HG02943 (cell line): ENCODE data around the gene ITGA4.
A peak's percentile ranks its signal among the peaks of the same experiment; 100 is the strongest.

Experiments used
- ATAC-seq: cut with Tn5 transposase; IDR thresholded peaks from one replicate; pipeline ENCODE4 v1.9.1; 2021; ENCODE audit warnings: mild to moderate bottlenecking, low read depth, moderate library complexity; ENCODE audit not compliant: unreplicated experiment

The ITGA4 gene

DNA sequence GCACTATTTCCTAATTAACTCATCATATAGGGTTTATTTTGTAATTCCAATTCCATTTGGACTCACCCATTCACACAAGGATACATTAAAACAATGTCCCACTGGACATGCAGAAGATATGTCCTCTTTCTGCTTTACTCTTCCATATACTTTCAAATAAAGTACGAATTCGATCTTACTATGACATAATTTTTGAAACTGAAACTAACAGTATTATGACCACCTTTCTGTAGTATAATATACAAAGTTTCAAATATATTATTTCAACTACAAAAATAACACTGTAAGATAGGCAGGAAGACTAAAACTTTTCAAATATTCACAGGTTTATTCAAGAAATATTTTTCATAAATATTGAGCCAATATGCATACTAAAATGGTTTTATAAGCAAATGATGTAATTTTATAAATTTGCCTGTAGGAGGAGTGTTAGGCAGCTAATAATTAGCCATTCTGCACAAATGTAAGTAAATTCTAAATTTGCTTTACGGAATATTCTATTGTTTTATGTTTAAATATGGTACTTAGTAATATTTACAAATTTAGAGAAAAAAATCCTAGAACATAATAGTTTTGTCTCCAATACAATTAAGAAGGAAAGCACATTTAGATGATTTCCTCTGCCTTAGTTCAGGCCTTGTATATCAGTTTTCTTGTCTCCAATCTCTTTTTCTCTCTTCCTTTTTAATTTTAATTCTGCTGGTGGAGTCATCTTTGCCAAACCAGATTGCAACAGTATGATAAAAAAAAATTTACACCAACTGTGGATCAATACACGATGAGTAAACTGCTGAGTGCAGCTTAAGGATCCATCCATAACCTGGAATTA, 113.9 kb downstream of the ITGA4 start:
- ATAC-seq = no peak

- no peak for ATAC-seq
Observed at GRCh38 chr2:181573140-181573736, 116.1 kb downstream of the ITGA4 start.

DNA sequence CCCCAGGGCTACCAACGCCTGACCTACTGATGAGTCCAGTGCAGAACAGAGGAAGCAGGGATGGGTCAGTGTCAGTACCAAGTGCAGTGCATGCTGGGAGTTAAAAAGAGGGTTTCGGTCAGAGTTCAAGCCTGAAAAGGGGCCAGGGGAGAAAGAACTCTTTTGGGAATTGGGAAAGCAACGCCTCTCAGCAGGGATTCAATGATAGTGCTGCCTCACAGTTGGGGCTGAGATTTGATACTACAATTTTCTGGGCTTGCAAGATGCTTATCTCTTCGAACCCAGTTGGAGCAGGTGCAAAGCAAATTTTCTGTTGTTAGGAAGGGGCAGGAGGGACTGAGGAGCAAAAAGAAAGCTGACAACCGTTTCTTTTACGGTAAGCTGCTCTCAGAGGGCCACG, 117.1 kb downstream of the ITGA4 start:
- no peak for ATAC-seq

DNA sequence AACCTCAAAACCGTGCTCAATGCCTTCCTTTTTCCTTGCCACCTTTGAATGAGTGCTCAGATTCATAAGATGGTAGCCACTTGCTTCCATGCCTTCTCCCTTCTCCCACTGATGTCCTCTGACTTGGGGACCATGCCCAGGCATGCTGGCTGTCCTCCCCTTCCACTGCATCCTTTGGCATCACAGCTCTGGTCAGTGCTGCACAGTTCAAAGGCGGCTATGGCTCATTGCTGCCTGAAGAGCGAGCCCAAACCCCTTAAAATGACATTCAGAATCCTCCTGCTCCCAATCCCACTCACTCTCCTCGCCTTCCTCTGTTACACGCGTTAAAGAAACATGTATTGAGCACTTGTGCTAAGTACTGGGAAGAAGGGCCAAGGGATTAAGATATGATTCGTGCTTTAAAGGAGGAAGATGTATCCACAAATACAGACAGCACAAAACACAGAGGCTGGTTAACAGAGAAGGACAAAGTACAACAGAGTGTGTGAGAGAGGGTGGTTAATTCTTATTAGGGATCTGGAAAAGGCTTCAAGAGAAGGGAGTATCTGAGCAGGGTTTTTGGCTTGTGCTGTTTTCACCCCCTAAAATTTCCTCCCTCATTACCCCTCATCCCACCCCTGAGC, 118.0 kb downstream of the ITGA4 start:
- no peak for ATAC-seq

DNA sequence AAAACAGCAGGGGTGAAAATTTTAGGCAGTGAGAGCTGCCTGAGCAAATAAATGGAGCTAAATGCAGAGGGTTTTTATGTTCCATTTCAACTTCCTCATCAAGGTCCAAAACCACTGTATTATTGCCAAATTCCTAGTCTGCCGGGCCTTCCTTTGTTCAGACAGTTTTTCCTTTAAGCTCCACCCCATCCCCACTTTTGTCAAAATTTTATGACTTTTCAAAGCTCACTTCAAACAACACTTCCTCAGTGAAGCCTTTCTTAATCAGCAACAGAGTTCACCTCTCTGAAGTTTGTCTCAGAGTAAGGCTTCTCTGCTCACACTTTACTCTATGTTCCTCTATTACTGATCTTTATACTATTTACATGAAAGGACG, 118.5 kb downstream of the ITGA4 start:
- ATAC-seq = no peak

- no peak for ATAC-seq
Observed at GRCh38 chr2:181576431-181576830, 119.2 kb downstream of the ITGA4 start.

GRCh38 chr2:181578829-181579228, 121.6 kb downstream of the ITGA4 start:
- ATAC-seq = peak; percentile 56

DNA sequence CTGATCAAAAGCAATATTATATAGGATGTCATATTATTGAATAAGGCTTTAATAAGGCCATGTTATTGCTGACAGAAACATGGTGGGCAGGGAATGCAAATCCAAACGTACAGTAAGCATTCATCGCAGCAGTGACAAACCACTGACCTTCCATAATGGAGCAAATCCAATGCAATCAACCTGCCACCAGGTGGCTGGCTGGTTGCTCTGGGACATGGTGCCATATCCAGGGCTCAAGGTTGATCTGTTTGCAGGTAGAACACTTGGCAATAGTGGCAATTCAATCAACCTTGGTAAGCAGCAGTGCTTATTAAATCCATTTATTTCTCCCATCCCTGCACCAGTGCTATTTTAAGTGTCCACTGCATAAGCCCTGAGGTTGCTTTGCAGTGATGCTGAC, 124.3 kb downstream of the ITGA4 start:
- no peak for ATAC-seq

DNA sequence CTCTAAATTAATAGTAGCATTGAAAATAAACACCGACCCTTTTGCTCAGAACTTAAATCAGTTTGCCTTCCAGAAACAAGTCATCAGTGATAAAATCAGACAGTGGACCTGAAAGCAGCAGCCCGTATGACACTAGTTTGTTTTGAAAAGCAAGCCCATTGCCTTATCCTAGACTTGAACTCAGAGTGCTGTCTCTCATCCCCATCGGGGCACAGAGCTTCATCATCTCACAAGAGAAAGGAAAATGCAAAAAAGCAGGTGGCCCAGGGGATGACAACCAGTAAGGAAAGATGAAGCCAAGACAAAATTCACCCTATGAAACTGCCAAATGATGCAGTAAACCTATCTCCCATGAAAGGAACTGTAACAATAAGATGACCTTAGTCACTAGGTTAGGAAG, 128.5 kb downstream of the ITGA4 start:
- no peak for ATAC-seq
